H9 (cell line): ENCODE data around the gene CDKL5. TPM values are rescaled to one million over a fixed set of nuclear protein-coding genes. Genes with fewer than 3 reads are reported as not detected.

Experiments
- DNase-seq: peaks from one replicate; pipeline ENCODE4 v3.0.0-alpha.2; 2017
- H2AFZ ChIP-seq: one replicate; pipeline ENCODE4 v1.6.1; 2013; ENCODE audit warnings: mild to moderate bottlenecking, low read length, control low read depth, moderate library complexity
- H2AK5ac ChIP-seq: 2 replicates; pipeline ENCODE4 v1.6.1; 2013; ENCODE audit warnings: low read length, control low read depth, mixed read lengths; ENCODE audit not compliant: insufficient read length
- H2BK120ac ChIP-seq: one replicate; pipeline ENCODE4 v1.6.1; 2013; ENCODE audit warnings: low read depth, mild to moderate bottlenecking, low read length, control low read depth, inconsistent platforms; ENCODE audit not compliant: poor library complexity, severe bottlenecking
- H2BK12ac ChIP-seq: 2 replicates; pipeline ENCODE4 v1.6.1; 2013; ENCODE audit warnings: low read length, control low read depth, mixed read lengths, low read depth; ENCODE audit not compliant: insufficient read length
- H2BK15ac ChIP-seq: 2 replicates; pipeline ENCODE4 v1.6.1; 2013; ENCODE audit warnings: low read depth, low read length, control low read depth
- H2BK20ac ChIP-seq: one replicate; pipeline ENCODE4 v1.6.1; 2013; ENCODE audit warnings: low read depth, mild to moderate bottlenecking, low read length, control low read depth, inconsistent platforms; ENCODE audit not compliant: poor library complexity, severe bottlenecking
- H2BK5ac ChIP-seq: 2 replicates; pipeline ENCODE4 v1.6.1; 2013; ENCODE audit warnings: low read length, control low read depth, mixed read lengths; ENCODE audit not compliant: insufficient read length
- H3K14ac ChIP-seq: 2 replicates; pipeline ENCODE4 v1.6.1; 2013; ENCODE audit warnings: low read length, control low read depth; ENCODE audit not compliant: insufficient read depth
- H3K18ac ChIP-seq: 2 replicates; pipeline ENCODE4 v1.6.1; 2013; ENCODE audit warnings: low read depth, mild to moderate bottlenecking, mixed read lengths, low read length, control low read depth; ENCODE audit not compliant: insufficient read length
- H3K23ac ChIP-seq: 2 replicates; pipeline ENCODE4 v1.6.1; 2013; ENCODE audit warnings: low read length, control low read depth, mixed read lengths, low read depth; ENCODE audit not compliant: insufficient read length
- H3K23me2 ChIP-seq: 2 replicates; pipeline ENCODE4 v1.6.1; 2013; ENCODE audit warnings: low read depth, mild to moderate bottlenecking, mixed read lengths, low read length, control low read depth; ENCODE audit not compliant: insufficient read length, poor library complexity, severe bottlenecking
- H3K27ac ChIP-seq: 2 replicates; pipeline ENCODE4 v1.5.1; 2013; ENCODE audit warnings: low read length, control low read depth, mixed read lengths, low read depth; ENCODE audit not compliant: insufficient read length
- H3K27me3 ChIP-seq: 2 replicates; pipeline ENCODE4 v1.6.1; 2013; ENCODE audit warnings: low read length, control low read depth, inconsistent platforms; ENCODE audit not compliant: insufficient read depth
- H3K4ac ChIP-seq: 2 replicates; pipeline ENCODE4 v1.6.1; 2013; ENCODE audit warnings: low read depth, mild to moderate bottlenecking, control low read depth, inconsistent platforms, low read length, moderate library complexity
- H3K4me1 ChIP-seq: 2 replicates; pipeline ENCODE4 v1.6.1; 2013; ENCODE audit warnings: low read length, control low read depth, inconsistent platforms; ENCODE audit not compliant: insufficient read depth
- H3K4me2 ChIP-seq: 2 replicates; pipeline ENCODE4 v1.6.1; 2013; ENCODE audit warnings: low read length, control low read depth, mixed read lengths; ENCODE audit not compliant: insufficient read length, insufficient read depth
- H3K56ac ChIP-seq: 2 replicates; pipeline ENCODE4 v1.6.1; 2013; ENCODE audit warnings: low read depth, mild to moderate bottlenecking, mixed read lengths, low read length, control low read depth; ENCODE audit not compliant: insufficient read length
- H3K79me1 ChIP-seq: 2 replicates; pipeline ENCODE4 v1.6.1; 2013; ENCODE audit warnings: low read depth, mild to moderate bottlenecking, moderate library complexity, low read length, control low read depth, inconsistent platforms; ENCODE audit not compliant: insufficient read depth, poor library complexity, severe bottlenecking
- H3K79me2 ChIP-seq: 2 replicates; pipeline ENCODE4 v1.6.1; 2013; ENCODE audit warnings: low read length, control low read depth, inconsistent platforms; ENCODE audit not compliant: insufficient read depth
- H3K9ac ChIP-seq: 2 replicates; pipeline ENCODE4 v1.6.1; 2013; ENCODE audit warnings: low read length, control low read depth, mixed read lengths; ENCODE audit not compliant: insufficient read length; ENCODE audit errors: extremely low read depth
- H3K9me3 ChIP-seq: one replicate; pipeline ENCODE4 v1.6.1; 2013; ENCODE audit warnings: low read depth, low read length, inconsistent platforms; ENCODE audit not compliant: control insufficient read depth
- H3T11ph ChIP-seq: one replicate; pipeline ENCODE4 v1.6.1; 2013; ENCODE audit warnings: mild to moderate bottlenecking, low read length, control low read depth, inconsistent platforms
- H4K20me1 ChIP-seq: one replicate; pipeline ENCODE4 v1.6.1; 2013; ENCODE audit not compliant: control insufficient read depth, insufficient read length, insufficient read depth
- H4K5ac ChIP-seq: 2 replicates; pipeline ENCODE4 v1.6.1; 2013; ENCODE audit warnings: low read depth, mild to moderate bottlenecking, mixed read lengths, low read length, control low read depth; ENCODE audit not compliant: insufficient read length
- H4K8ac ChIP-seq: replicated peaks from 2 replicates; pipeline ENCODE4 v1.6.1; 2013; ENCODE audit warnings: low read length, control low read depth, mixed read lengths, low read depth; ENCODE audit not compliant: insufficient read length
- H4K91ac ChIP-seq: 2 replicates; pipeline ENCODE4 v1.6.1; 2013; ENCODE audit warnings: low read depth, mild to moderate bottlenecking, moderate library complexity, mixed read lengths, low read length, control low read depth; ENCODE audit not compliant: insufficient read length
- H3K27ac Mint-ChIP-seq, 3 experiments: 2 replicates in 2 of 3; 3 replicates in 1 of 3; pipeline ENCODE4 v1.8.0; 2020 to 2021; ENCODE audit warnings: mixed read lengths in 3 of 3, mild to moderate bottlenecking in 1 of 3, moderate library complexity in 1 of 3
- H3K27me3 Mint-ChIP-seq: 2 replicates; pipeline ENCODE4 v1.8.0; 2021; ENCODE audit warnings: low read depth, mild to moderate bottlenecking, moderate library complexity, mixed read lengths
- H3K36me3 Mint-ChIP-seq, 3 experiments: 2 replicates in 2 of 3; 3 replicates in 1 of 3; pipeline ENCODE4 v1.8.0; 2020 to 2021; ENCODE audit warnings: low read depth in 3 of 3, mixed read lengths in 3 of 3; ENCODE audit not compliant: insufficient read depth in 1 of 3
- H3K4me1 Mint-ChIP-seq, 2 experiments: 2 replicates each; pipeline ENCODE4 v1.8.0; 2020; ENCODE audit warnings: mixed read lengths in 2 of 2
- H3K4me3 Mint-ChIP-seq, 2 experiments: 2 replicates in 1 of 2; 3 replicates in 1 of 2; pipeline ENCODE4 v1.8.0; 2020 to 2021; ENCODE audit warnings: mild to moderate bottlenecking in 2 of 2, mixed read lengths in 2 of 2, moderate library complexity in 1 of 2
- H3K9me3 Mint-ChIP-seq, 2 experiments: 2 replicates in 1 of 2; 3 replicates in 1 of 2; pipeline ENCODE4 v1.8.0; 2020; ENCODE audit warnings: mild to moderate bottlenecking in 2 of 2, mixed read lengths in 2 of 2, moderate library complexity in 1 of 2
- CTCF ChIP-seq: fragments of 200-600 bp; sonication (generic); conservative IDR thresholded peaks from 3 replicates; pipeline ENCODE4 v1.8.0; 2021; ENCODE audit warnings: antibody characterized with exemption, mild to moderate bottlenecking
- WGBS: extraction: QIAGEN DNeasy Blood & Tissue Kit; methylation state at CpG from one replicate; pipeline ENCODE4 v1.1.7; 2013; ENCODE audit warnings: missing lambda C conversion rate, low lambda C conversion rate, mixed read lengths; ENCODE audit not compliant: insufficient read length; ENCODE audit errors: extremely low coverage; 5-methylcytosine and 5-hydroxymethylcytosine counted together
- total RNA-seq: library from RNA; stranded (reverse); gene quantifications from 2 replicates; pipeline ENCODE4 v1.2.1, GENCODE V29; 2021

CDKL5 gene
- total RNA-seq, 1 experiment from 2014 or later = 19.5 TPM

GRCh38 chrX:18654875-18655836, 229.7 kb downstream of the CDKL5 start:
- H3K18ac ChIP-seq = no peak overlapping the region
- no peak overlapping the region for H3K9ac ChIP-seq
- no peaks in the 10 kb centered on the region for H3K27me3 ChIP-seq
- no peak for DNase-seq
- no peak overlapping the region for H3K27ac ChIP-seq
- no peak for TF ChIP-seq CTCF
- no peak overlapping the region for H3K4me3 Mint-ChIP-seq
- peaks cover 4 to 18% of the 10 kb centered on the region in 2 experiments for H3K4me1 Mint-ChIP-seq
- no peak overlapping the region for H4K91ac ChIP-seq
- H3K36me3 Mint-ChIP-seq = peaks cover 0 to 6% (median 0%) of the 10 kb centered on the region in 3 experiments; a peak in 2 of 7 replicates
- no peak overlapping the region for H2BK120ac ChIP-seq
- H2AK5ac ChIP-seq = no peak overlapping the region
- H3K56ac ChIP-seq = no peak overlapping the region
- no peak overlapping the region for H3K4ac ChIP-seq
- no peak overlapping the region for H4K8ac ChIP-seq
- H3K27ac Mint-ChIP-seq = no peak overlapping the region
- H3T11ph ChIP-seq = no peak overlapping the region
- H3K23ac ChIP-seq = no peak overlapping the region
- no peak overlapping the region for H2BK15ac ChIP-seq
- H3K4me1 ChIP-seq = no peaks in the 10 kb centered on the region; the same call in 1 of the 2 replicates
- no peak overlapping the region for H3K4me2 ChIP-seq
- H3K9me3 Mint-ChIP-seq = peaks cover 65 to 68% of the 10 kb centered on the region in 2 experiments
- peaks cover 23% of the 10 kb centered on the region for H3K9me3 ChIP-seq
- no peaks in the 10 kb centered on the region for H3K79me2 ChIP-seq
- H4K20me1 ChIP-seq = no peaks in the 10 kb centered on the region
- no peak overlapping the region for H2BK20ac ChIP-seq
- no CpG with 5 or more reads among the region's 5 CpGs for WGBS
- no peak overlapping the region for H2BK5ac ChIP-seq
- H2AFZ ChIP-seq = no peak overlapping the region
- no peaks in the 10 kb centered on the region for H3K23me2 ChIP-seq
- H3K27me3 Mint-ChIP-seq = 0 out of 2 replicates have a peak, but pooled peaks cover 3% of the 10 kb centered on the region
- no peaks in the 10 kb centered on the region for H3K79me1 ChIP-seq
- no peak overlapping the region for H2BK12ac ChIP-seq
- H4K5ac ChIP-seq = no peak overlapping the region
- no peak overlapping the region for H3K14ac ChIP-seq
